ENCODE results near the gene CCDC82. TPM values are rescaled to one million over a fixed set of nuclear protein-coding genes. Genes with fewer than 3 reads are reported as not detected.

The CCDC82 gene
- polyA plus RNA-seq, 1 of the 3 experiments (the other 2 are of a cell fraction): 8.7 TPM

- no peak for TF ChIP-seq REST (IDR thresholded peaks at IDR 0.05; ENCODE audit: low read depth, low read length)
- TF ChIP-seq MXI1 (IDR thresholded peaks at IDR 0.05; ENCODE audit: low read depth, low read length): no peak
- TF ChIP-seq ZBTB33 (IDR thresholded peaks at IDR 0.05; ENCODE audit: borderline replicate concordance, low read depth): no peak
- TF ChIP-seq RFX5 (IDR thresholded peaks at IDR 0.05; ENCODE audit: low read length): no peak
- TF ChIP-seq GATA2 (CRISPR knock-in tag; IDR thresholded peaks at IDR 0.05): no peak
These were observed 31.9 kb downstream of the CCDC82 start (continued) for GRCh38 chr11:96357794-96358193.

GRCh38 chr11:96356848-96357247, 32.9 kb downstream of the CCDC82 start:
- no peaks in the 10 kb centered on the region for H3K27me3 ChIP-seq (ENCODE audit: insufficient read depth)
- no peaks in the 10 kb centered on the region for H3K4me1 ChIP-seq (ENCODE audit: control insufficient read depth in 1 of 2, insufficient read depth in 2 of 2, low read depth in 1 of 2, low read length in 1 of 2)
- H3F3A ChIP-seq (replicated peaks; ENCODE audit: insufficient read depth): no peaks in the 10 kb centered on the region
- peaks cover 73 to 78% of the 10 kb centered on the region in 2 experiments for H3K36me3 ChIP-seq (replicated peaks in 1 of 2; ENCODE audit: control insufficient read depth in 1 of 2, insufficient read depth in 2 of 2, low read length in 1 of 2)
- CTCF ChIA-PET: interaction anchor here (1.1 to 1.5 kb wide), 2 partner anchors 14 to 508 kb away, joined by 3 to 4 read pairs; partner anchors contain the start of gene MAML2
- H3K4me2 ChIP-seq: no peak overlapping the region
- H3K27ac ChIP-seq (ENCODE audit: low read depth in 2 of 2, low read length in 1 of 2): no peak overlapping the region
- H3K9ac ChIP-seq: no peak overlapping the region
- no peak for TF ChIP-seq MXI1 (IDR thresholded peaks at IDR 0.05; ENCODE audit: low read depth, low read length)
- no peak for TF ChIP-seq USF2 (IDR thresholded peaks at IDR 0.05; ENCODE audit: borderline replicate concordance, low read depth, low read length)
- no peak for TF ChIP-seq RCOR1 (IDR thresholded peaks at IDR 0.05; ENCODE audit: low read length)
- TF ChIP-seq SMC3 (IDR thresholded peaks at IDR 0.05; ENCODE audit: low read depth, low read length): no peak
- TF ChIP-seq TCF12 (IDR thresholded peaks at IDR 0.05): no peak
- no peak for TF ChIP-seq GABPA (IDR thresholded peaks at IDR 0.05; ENCODE audit: low read depth)
- TF ChIP-seq PBX3 (IDR thresholded peaks at IDR 0.05): no peak
- no peak for TF ChIP-seq POLR2AphosphoS5 (IDR thresholded peaks at IDR 0.05; ENCODE audit: low read depth, low read length)
- no peak for TF ChIP-seq TAF1 (IDR thresholded peaks at IDR 0.05; ENCODE audit: borderline replicate concordance, low read depth, low read length)
- TF ChIP-seq EZH2phosphoT487 (IDR thresholded peaks at IDR 0.05; ENCODE audit: borderline replicate concordance, low read depth): no peak
- TF ChIP-seq EP300 (IDR thresholded peaks at IDR 0.05; ENCODE audit: borderline replicate concordance in 1 of 2, low read depth in 1 of 2, low read length in 1 of 2): no peak
- no peak for TF ChIP-seq JUND (IDR thresholded peaks at IDR 0.05)
- no peak for TF ChIP-seq ZBTB33 (IDR thresholded peaks at IDR 0.05; ENCODE audit: borderline replicate concordance, low read depth)
- no peak for TF ChIP-seq RXRA (IDR thresholded peaks at IDR 0.05; ENCODE audit: borderline replicate concordance, low read depth)
- no peak for TF ChIP-seq FOSL2 (IDR thresholded peaks at IDR 0.05; ENCODE audit: borderline replicate concordance, low read depth)
- H3K4me3 ChIP-seq (ENCODE audit: low read depth in 2 of 2, low read length in 1 of 2): no peak overlapping the region
- H4K20me1 ChIP-seq (ENCODE audit: insufficient read depth): no peaks in the 10 kb centered on the region
- H3K9me3 ChIP-seq: no peaks in the 10 kb centered on the region
- DNase-seq: no peak
- POLR2A ChIA-PET: no interaction called here
- 98% methylated on average over 4 of the region's 4 CpGs for WGBS (ENCODE audit: low lambda C conversion rate)
- H3K79me2 ChIP-seq (ENCODE audit: insufficient read depth): no peaks in the 10 kb centered on the region
- no peaks in the 10 kb centered on the region for H3K9me2 ChIP-seq
- H2AFZ ChIP-seq (ENCODE audit: low read depth): no peak overlapping the region
